LNCAP (cell line): Measurements from ENCODE around the gene NRG2.

Source experiments
- TF ChIP-seq, protein P1 (sequence below): fragments of 450-650 bp; IDR thresholded peaks from 2 replicates; pipeline ENCODE4 v1.5.1; 2017; ENCODE audit warnings: mild to moderate bottlenecking

NRG2 gene

GRCh38 chr5:139908749-139909148 lies 134.3 kb downstream of the NRG2 start:
- TF ChIP-seq, protein P1, sequence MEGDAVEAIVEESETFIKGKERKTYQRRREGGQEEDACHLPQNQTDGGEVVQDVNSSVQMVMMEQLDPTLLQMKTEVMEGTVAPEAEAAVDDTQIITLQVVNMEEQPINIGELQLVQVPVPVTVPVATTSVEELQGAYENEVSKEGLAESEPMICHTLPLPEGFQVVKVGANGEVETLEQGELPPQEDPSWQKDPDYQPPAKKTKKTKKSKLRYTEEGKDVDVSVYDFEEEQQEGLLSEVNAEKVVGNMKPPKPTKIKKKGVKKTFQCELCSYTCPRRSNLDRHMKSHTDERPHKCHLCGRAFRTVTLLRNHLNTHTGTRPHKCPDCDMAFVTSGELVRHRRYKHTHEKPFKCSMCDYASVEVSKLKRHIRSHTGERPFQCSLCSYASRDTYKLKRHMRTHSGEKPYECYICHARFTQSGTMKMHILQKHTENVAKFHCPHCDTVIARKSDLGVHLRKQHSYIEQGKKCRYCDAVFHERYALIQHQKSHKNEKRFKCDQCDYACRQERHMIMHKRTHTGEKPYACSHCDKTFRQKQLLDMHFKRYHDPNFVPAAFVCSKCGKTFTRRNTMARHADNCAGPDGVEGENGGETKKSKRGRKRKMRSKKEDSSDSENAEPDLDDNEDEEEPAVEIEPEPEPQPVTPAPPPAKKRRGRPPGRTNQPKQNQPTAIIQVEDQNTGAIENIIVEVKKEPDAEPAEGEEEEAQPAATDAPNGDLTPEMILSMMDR: no peak

DNA sequence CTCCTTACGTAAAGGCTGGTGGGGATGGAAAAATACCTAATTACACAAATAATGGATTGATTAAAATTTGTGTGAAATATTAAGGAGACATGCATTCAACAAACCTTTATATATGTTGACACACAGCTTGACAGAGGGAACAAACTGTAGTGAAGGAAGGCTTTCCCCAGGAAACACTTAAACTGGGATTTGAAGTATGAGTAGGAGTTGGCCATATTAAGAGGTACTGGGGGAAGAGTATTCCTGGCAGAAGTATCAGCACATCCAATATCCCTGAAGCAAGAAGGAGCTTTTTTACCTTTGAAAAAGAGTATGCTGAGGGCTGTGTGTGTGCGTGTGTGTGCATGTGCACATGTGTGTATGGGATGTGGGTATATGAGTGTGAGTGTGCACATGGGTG lies 136.4 kb downstream of the NRG2 start:
- TF ChIP-seq, protein P1: no peak

GRCh38 chr5:139904816-139905661 lies 138.1 kb downstream of the NRG2 start:
- TF ChIP-seq, protein P1: no peak

DNA sequence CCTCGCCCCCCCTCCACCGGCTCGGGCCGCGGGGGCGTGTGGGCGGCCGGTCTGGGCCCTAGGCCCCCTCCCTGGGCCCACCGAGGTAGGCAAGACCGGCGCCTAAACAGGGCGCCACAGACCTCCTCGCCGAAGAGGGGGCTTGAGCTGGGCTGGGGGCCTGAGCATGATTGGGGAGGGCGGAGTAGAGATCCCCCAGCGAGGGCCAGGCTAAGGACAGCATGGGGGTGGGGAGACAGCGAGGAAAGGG lies 138.6 kb downstream of the NRG2 start:
- TF ChIP-seq, protein P1: no peak

DNA sequence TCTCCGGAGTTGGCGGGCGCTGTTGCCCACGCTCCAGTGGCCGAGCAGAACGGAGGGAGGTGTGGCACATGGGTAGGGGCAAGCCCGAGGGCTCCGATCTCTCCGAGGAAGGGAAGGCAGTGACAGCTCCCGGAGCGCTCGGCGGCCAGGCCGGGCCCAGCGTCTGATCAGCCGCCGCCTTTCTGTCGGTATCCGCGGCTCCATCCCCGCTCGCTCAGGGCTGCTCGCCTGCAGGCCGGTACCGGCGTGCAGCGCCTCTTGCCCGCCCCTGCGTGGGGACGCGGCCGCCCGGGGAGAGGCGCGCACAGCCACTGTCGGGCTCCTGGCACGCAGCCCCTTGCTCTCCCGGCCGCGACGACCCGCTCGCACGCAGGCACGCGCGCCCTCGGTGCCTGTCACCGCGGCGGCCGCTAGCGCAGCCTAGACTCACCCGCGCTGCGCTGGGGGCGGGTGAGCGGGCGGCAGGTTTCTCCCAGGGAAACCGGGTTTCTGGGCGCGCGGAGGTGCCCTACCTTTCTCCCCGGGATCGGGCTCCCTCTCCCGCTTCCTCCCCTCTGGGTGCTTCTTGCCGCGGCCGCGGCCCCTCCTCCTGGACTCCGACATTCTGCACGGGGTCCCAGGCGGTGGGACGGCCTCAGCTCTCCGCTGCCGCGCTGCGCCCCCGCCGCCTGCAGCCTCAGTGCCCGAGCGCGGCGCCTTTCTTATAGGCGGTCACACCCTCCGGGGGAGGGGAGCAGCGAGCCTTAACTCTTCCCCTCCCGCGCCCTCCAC lies 139.1 kb downstream of the NRG2 start:
- TF ChIP-seq, protein P1: no peak

- TF ChIP-seq, protein P1: no peak
Measured at GRCh38 chr5:139903450-139903794, 139.7 kb downstream of the NRG2 start.

DNA sequence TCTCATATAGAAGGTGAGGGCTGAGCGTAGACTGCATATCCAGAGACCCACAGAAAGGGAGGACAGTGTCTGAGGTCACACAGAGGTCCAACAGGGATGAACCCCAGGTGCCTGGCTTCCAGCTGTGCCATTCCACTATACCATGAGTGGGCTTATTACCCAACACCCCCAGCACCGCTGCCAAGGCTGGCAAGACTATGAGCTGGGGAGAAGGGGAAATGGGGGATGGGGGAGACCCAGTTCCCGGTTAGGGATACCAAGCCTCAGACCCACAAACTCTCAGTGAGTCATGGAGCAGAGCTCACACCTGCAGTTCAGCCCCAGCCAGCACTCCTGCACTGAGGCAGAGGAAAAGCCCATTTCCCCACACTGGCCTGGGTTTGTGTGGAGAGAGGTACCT lies 141.1 kb downstream of the NRG2 start:
- TF ChIP-seq, protein P1: no peak
